Vagina (tissue), 2 donors: ENCODE results near the gene SPAG16.

ENCODE experiments used
- POLR2A ChIP-seq, 2 donors: fragments of 450-650 bp; IDR thresholded peaks; one replicate each; pipeline ENCODE4 v1.6.1; 2017; ENCODE audit warnings: antibody characterized with exemption in 2 of 2, mild to moderate bottlenecking in 2 of 2, moderate library complexity in 2 of 2
- POLR2AphosphoS5 ChIP-seq, 2 donors: sonication (generic); formaldehyde crosslinking; IDR thresholded peaks; one replicate each; pipeline ENCODE4 v1.9.0; 2017; ENCODE audit warnings: antibody characterized with exemption in 2 of 2, mild to moderate bottlenecking in 2 of 2, low read depth in 1 of 2; ENCODE audit not compliant: insufficient read depth in 1 of 2
- TF ChIP-seq, protein P1 (sequence below), 3 experiments: fragments of 450-650 bp in 2 of 3; fragments of 200-600 bp in 1 of 3; sonication (generic) in 1 of 3; IDR thresholded peaks; one replicate each; pipeline ENCODE4 v1.5.1; 2017 to 2019; ENCODE audit warnings: antibody characterized with exemption in 3 of 3, mild to moderate bottlenecking in 2 of 3, moderate library complexity in 2 of 3

DNA sequence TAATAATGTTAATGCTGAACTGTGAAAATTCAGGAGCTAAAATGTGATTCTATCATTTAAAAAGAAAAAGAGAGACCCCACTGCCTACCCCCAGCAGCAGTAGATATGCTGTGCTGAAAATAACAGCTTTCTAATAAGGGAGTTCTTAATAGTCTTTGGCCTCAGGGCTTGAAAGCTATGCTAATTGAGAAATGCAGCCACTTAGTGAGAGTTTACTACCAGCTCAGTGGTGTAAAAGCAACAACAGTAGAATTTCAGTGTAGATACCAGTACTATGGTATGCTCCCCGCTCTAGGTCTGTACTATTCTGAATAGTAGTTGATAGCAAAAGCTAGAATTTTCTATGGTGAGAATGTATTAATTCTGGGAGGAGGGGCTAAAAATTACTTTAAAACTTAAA is 823.5 kb downstream of the SPAG16 start:
- TF ChIP-seq, protein P1, sequence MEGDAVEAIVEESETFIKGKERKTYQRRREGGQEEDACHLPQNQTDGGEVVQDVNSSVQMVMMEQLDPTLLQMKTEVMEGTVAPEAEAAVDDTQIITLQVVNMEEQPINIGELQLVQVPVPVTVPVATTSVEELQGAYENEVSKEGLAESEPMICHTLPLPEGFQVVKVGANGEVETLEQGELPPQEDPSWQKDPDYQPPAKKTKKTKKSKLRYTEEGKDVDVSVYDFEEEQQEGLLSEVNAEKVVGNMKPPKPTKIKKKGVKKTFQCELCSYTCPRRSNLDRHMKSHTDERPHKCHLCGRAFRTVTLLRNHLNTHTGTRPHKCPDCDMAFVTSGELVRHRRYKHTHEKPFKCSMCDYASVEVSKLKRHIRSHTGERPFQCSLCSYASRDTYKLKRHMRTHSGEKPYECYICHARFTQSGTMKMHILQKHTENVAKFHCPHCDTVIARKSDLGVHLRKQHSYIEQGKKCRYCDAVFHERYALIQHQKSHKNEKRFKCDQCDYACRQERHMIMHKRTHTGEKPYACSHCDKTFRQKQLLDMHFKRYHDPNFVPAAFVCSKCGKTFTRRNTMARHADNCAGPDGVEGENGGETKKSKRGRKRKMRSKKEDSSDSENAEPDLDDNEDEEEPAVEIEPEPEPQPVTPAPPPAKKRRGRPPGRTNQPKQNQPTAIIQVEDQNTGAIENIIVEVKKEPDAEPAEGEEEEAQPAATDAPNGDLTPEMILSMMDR (IDR thresholded peaks at IDR 0.05): no peak
- TF ChIP-seq POLR2AphosphoS5 (IDR thresholded peaks at IDR 0.05; ENCODE audit: insufficient read depth in 1 of 2, low read depth in 1 of 2) (no peak), POLR2A (IDR thresholded peaks at IDR 0.05) (no peak)
